Mesenchymal stem cell (in vitro differentiated cells and primary cell): ENCODE data around the gene C16orf95.

Experiments used
- DNase-seq: peaks from one replicate; pipeline ENCODE4 v3.0.0-alpha.2; 2013
- H2AFZ ChIP-seq: one replicate; pipeline ENCODE4 v1.6.1; 2013; ENCODE audit warnings: low read depth, mild to moderate bottlenecking, control low read depth, inconsistent platforms, low read length, moderate library complexity
- H2AK5ac ChIP-seq: 2 replicates; pipeline ENCODE4 v1.6.1; 2013; ENCODE audit warnings: low read length, moderate library complexity, mild to moderate bottlenecking, inconsistent platforms; ENCODE audit not compliant: severe bottlenecking
- H2BK120ac ChIP-seq: one replicate; pipeline ENCODE4 v1.6.1; 2013; ENCODE audit warnings: low read depth, mild to moderate bottlenecking, inconsistent platforms, low read length, moderate library complexity
- H2BK12ac ChIP-seq, 2 experiments: one replicate each; pipeline ENCODE4 v1.6.1; 2013; ENCODE audit warnings: inconsistent platforms in 2 of 2, low read length in 2 of 2, mild to moderate bottlenecking in 2 of 2, moderate library complexity in 2 of 2, control low read depth in 1 of 2
- H2BK15ac ChIP-seq: one replicate; pipeline ENCODE4 v1.6.1; 2013; ENCODE audit warnings: mild to moderate bottlenecking, low read depth, inconsistent platforms; ENCODE audit not compliant: poor library complexity, severe bottlenecking
- H2BK5ac ChIP-seq: 2 replicates; pipeline ENCODE4 v1.6.1; 2013; ENCODE audit warnings: low read depth, mild to moderate bottlenecking, low read length, control low read depth, inconsistent platforms; ENCODE audit not compliant: poor library complexity, severe bottlenecking
- H3K14ac ChIP-seq, 2 experiments: one replicate each; pipeline ENCODE4 v1.6.1; 2013; ENCODE audit warnings: inconsistent platforms in 2 of 2, low read length in 2 of 2, control low read depth in 1 of 2, mild to moderate bottlenecking in 1 of 2, moderate library complexity in 1 of 2
- H3K18ac ChIP-seq, 2 experiments: one replicate each; pipeline ENCODE4 v1.6.1; 2013; ENCODE audit warnings: inconsistent platforms in 2 of 2, low read length in 2 of 2, control low read depth in 1 of 2, low read depth in 1 of 2, mild to moderate bottlenecking in 1 of 2
- H3K23ac ChIP-seq, 2 experiments: one replicate each; pipeline ENCODE4 v1.6.1; 2013; ENCODE audit warnings: inconsistent platforms in 2 of 2, low read length in 2 of 2, mild to moderate bottlenecking in 2 of 2, moderate library complexity in 2 of 2, control low read depth in 1 of 2
- H3K27ac ChIP-seq: 2 replicates; pipeline ENCODE4 v1.5.1; 2013; ENCODE audit warnings: mild to moderate bottlenecking, moderate library complexity, low read length, control low read depth, inconsistent platforms; ENCODE audit not compliant: poor library complexity, severe bottlenecking
- H3K27me3 ChIP-seq, 2 experiments: 2 replicates each; pipeline versions ENCODE4 v1.6.1 to v1.7.0; 2013; ENCODE audit warnings: low read length in 2 of 2, mild to moderate bottlenecking in 2 of 2, moderate library complexity in 2 of 2, control low read depth in 1 of 2, inconsistent platforms in 1 of 2; ENCODE audit not compliant: control insufficient read depth in 1 of 2, insufficient read depth in 1 of 2
- H3K36me3 ChIP-seq, 2 experiments: 2 replicates each; pipeline versions ENCODE4 v1.6.1 to v1.7.0; 2013; ENCODE audit warnings: low read length in 2 of 2, control low read depth in 1 of 2, inconsistent platforms in 1 of 2, low read depth in 1 of 2, mild to moderate bottlenecking in 1 of 2; ENCODE audit not compliant: insufficient read depth in 2 of 2, control insufficient read depth in 1 of 2
- H3K4ac ChIP-seq, 2 experiments: one replicate each; pipeline ENCODE4 v1.6.1; 2013; ENCODE audit warnings: inconsistent platforms in 2 of 2, low read length in 2 of 2, mild to moderate bottlenecking in 2 of 2, moderate library complexity in 2 of 2, control low read depth in 1 of 2, low read depth in 1 of 2
- H3K4me1 ChIP-seq: 2 replicates; pipeline ENCODE4 v1.6.1; 2013; ENCODE audit warnings: low read depth, low read length, control low read depth; ENCODE audit not compliant: control insufficient read depth, insufficient read depth
- H3K4me2 ChIP-seq: 2 replicates; pipeline ENCODE4 v1.6.1; 2013; ENCODE audit warnings: low read length, mild to moderate bottlenecking, inconsistent platforms; ENCODE audit not compliant: poor library complexity, severe bottlenecking
- H3K4me3 ChIP-seq, 2 experiments: 2 replicates each; pipeline versions ENCODE4 v1.5.1 to v1.7.0; 2013; ENCODE audit warnings: low read length in 2 of 2, mild to moderate bottlenecking in 2 of 2, control low read depth in 1 of 2, low read depth in 1 of 2; ENCODE audit not compliant: insufficient read depth in 1 of 2
- H3K79me1 ChIP-seq: replicated peaks from 2 replicates; pipeline ENCODE4 v1.6.1; 2013; ENCODE audit warnings: mild to moderate bottlenecking, control low read depth, low read length, inconsistent platforms; ENCODE audit not compliant: poor library complexity, severe bottlenecking
- H3K9ac ChIP-seq: 2 replicates; pipeline ENCODE4 v1.7.0; 2013; ENCODE audit warnings: mild to moderate bottlenecking, low read length, moderate library complexity
- H3K9me3 ChIP-seq: 2 replicates; pipeline ENCODE4 v1.7.0; 2013; ENCODE audit warnings: mild to moderate bottlenecking, low read length; ENCODE audit not compliant: control insufficient read depth
- H4K8ac ChIP-seq: one replicate; pipeline ENCODE4 v1.6.1; 2013; ENCODE audit warnings: inconsistent platforms, mild to moderate bottlenecking, low read length, moderate library complexity
- H4K91ac ChIP-seq: one replicate; pipeline ENCODE4 v1.6.1; 2013; ENCODE audit warnings: mild to moderate bottlenecking, low read length, inconsistent platforms
- WGBS: methylation state at CpG from one replicate; pipeline ENCODE4 v1.1.7; 2013; ENCODE audit warnings: mixed read lengths; 5-methylcytosine and 5-hydroxymethylcytosine counted together

C16orf95 gene

DNA sequence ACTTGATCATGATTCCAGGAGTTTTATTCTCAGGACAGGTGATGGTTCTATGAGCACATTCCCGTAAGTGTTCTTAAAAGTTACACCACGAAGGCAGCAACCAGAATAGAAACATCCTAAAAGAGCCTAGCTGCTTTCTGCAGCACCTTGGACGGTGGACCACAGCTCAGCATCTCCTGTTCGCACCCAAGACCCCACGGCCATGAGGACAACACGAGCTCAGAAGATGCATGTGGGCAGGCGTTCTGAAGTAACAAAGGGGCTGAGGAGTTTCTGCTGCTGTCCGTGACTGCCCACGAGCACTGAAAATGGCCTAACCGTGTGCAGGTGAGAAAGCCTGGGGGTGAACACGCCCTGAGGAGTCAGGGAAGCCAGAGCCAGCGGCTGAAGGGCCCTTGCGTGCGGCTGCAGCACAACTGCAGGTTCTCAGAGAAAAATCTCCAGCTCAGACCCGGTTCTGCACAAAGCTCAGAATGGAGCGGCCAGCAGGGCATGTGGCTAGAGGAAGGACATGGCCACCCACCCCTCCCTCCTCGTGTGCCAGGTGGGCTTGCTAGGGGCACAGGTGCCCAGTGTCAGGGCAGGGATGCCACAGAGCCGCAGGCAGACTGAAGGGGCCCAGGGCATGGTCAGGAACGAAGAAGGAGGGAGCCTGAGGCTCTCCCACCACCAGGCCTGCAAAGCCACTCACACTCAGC, 10.8 kb upstream of the C16orf95 start:
- Histone ChIP-seq H4K91ac (peak overlapping the region; percentile 18), H3K36me3 (peaks cover 69 to 77% of the 10 kb centered on the region in 2 experiments), H3K4me2 (no peak overlapping the region), H2BK15ac (no peak overlapping the region), H4K8ac (no peak overlapping the region), H3K27me3 (no peaks in the 10 kb centered on the region), H3K18ac (no peak overlapping the region), H2BK12ac (no peak overlapping the region), H2AK5ac (no peak overlapping the region), H3K4me3 (no peak overlapping the region), H2BK120ac (no peak overlapping the region), H2AFZ (no peak overlapping the region), H3K79me1 (peaks cover 52% of the 10 kb centered on the region), H3K9ac (no peak overlapping the region), H3K4ac (no peak overlapping the region), H3K9me3 (no peaks in the 10 kb centered on the region), H3K14ac (no peak overlapping the region), H3K4me1 (peaks cover 18% of the 10 kb centered on the region), H2BK5ac (no peak overlapping the region), H3K23ac (no peak overlapping the region), H3K27ac (no peak overlapping the region)
- 92% methylated on average over 19 of the region's 19 CpGs for WGBS
- no peak for DNase-seq

- no peak overlapping the region for H3K4me2 ChIP-seq
- H2BK5ac ChIP-seq: no peak overlapping the region
- 86% methylated on average over 10 of the region's 11 CpGs for WGBS
These were observed 9.0 kb upstream of the C16orf95 start for GRCh38 chr16:87326151-87326571.

DNA sequence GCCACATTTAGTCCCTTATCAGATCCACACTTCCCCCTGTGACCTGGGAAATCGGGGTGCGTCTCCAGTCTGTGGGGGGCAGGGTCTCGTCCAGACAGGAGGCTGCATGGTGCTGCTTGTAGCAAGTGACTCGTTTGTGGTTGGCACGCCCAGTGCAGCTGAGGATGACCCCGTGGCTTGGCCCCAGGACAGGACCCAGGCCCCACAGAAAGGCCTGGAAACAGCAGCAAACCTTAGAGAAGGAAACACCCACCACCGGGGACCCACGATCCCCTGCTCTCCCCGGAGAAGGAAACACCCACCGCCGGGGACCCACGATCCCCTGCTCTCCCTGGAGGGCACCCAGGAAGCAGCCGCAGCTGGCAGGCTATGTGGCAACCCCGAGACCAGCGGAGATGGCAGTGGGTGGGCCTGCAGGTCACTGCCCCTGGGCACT, 8.2 kb upstream of the C16orf95 start:
- Histone ChIP-seq H2AK5ac (no peak overlapping the region), H2AFZ (no peak overlapping the region), H3K27ac (no peak overlapping the region), H3K36me3 (peaks cover 60 to 66% of the 10 kb centered on the region in 2 experiments), H3K23ac (no peak overlapping the region), H3K4me2 (no peak overlapping the region), H2BK5ac (no peak overlapping the region), H3K4ac (no peak overlapping the region), H2BK120ac (no peak overlapping the region), H3K79me1 (peaks cover 41% of the 10 kb centered on the region), H4K91ac (no peak overlapping the region), H3K4me1 (peaks cover 16% of the 10 kb centered on the region), H4K8ac (no peak overlapping the region), H3K14ac (no peak overlapping the region), H2BK15ac (no peak overlapping the region), H3K18ac (no peak overlapping the region), H3K27me3 (no peaks in the 10 kb centered on the region), H2BK12ac (no peak overlapping the region), H3K4me3 (no peak overlapping the region), H3K9me3 (no peaks in the 10 kb centered on the region), H3K9ac (no peak overlapping the region)
- no peak for DNase-seq
- WGBS: 73% methylated on average over 15 of the region's 15 CpGs

More at GRCh38 chr16:87326151-87326571, 9.0 kb upstream of the C16orf95 start:
- Histone ChIP-seq H2BK120ac (no peak overlapping the region), H3K4me1 (peaks cover 16% of the 10 kb centered on the region), H2AFZ (no peak overlapping the region), H4K8ac (no peak overlapping the region), H3K23ac (no peak overlapping the region), H3K9ac (no peak overlapping the region), H3K14ac (no peak overlapping the region), H3K18ac (no peak overlapping the region), H2BK12ac (no peak overlapping the region), H3K27ac (no peak overlapping the region), H3K36me3 (peaks cover 62 to 73% of the 10 kb centered on the region in 2 experiments), H3K27me3 (no peaks in the 10 kb centered on the region), H4K91ac (peak overlapping the region; percentile 9), H3K4ac (no peak overlapping the region), H3K9me3 (no peaks in the 10 kb centered on the region), H3K79me1 (peaks cover 48% of the 10 kb centered on the region), H2AK5ac (no peak overlapping the region), H3K4me3 (no peak overlapping the region), H2BK15ac (no peak overlapping the region)
- DNase-seq: peak; percentile 48

DNA sequence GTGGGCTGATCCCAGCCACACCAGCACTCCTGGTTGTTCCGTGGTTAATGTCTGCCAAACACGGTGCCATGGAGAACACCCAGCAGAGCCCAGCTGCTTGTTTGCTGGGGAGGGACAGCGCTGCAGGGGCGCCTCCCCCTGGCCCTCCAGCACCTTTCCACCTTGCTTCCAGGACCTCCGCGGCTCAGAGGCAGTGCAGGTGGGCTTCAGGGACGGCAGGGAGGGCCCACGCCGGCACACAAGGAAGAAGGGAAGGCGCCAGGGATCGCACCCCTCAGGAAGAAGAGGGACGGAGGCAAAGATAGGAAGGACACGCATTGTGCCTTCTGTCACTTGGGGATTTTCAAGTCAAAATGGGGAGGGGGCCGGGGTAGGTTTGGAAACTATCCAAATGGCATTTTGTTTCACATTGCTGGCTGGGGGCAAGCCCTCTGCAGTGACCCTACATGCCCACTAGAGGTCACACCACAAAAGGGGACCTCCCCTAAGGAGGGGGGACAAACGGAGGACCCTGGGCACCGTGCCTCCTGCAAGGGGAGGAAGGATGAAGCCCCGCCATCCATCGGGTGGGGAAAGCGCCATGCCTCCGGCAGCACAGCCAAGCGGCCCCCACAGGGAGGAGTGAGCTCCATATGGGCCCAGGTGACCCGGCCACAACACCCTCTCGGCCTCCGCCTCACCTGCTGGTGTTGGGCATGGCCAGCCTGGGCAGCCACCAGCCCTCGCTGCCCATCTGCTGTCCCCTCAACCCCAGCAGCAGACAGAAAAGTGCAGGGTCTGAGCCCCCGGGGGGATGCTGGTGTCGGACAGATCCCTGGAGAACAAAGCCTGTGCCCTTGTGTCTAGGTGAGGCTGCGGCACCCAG, 7.5 kb upstream of the C16orf95 start:
- Histone ChIP-seq H2AFZ (no peak overlapping the region), H3K14ac (peak overlapping the region in 1 of 2 experiments; percentile 12), H3K27ac (no peak overlapping the region), H2BK15ac (no peak overlapping the region), H3K18ac (no peak overlapping the region), H3K27me3 (no peaks in the 10 kb centered on the region), H4K91ac (peak overlapping the region; percentile 8), H3K4me3 (no peak overlapping the region), H3K4ac (peak overlapping the region in 1 of 2 experiments; percentile 62), H3K9me3 (no peaks in the 10 kb centered on the region), H2AK5ac (no peak overlapping the region), H3K9ac (peak overlapping the region; percentile 32), H3K36me3 (peaks cover 55 to 64% of the 10 kb centered on the region in 2 experiments), H3K79me1 (peaks cover 39% of the 10 kb centered on the region), H2BK12ac (peak overlapping the region in 1 of 2 experiments; percentile 51), H3K4me1 (peaks cover 18% of the 10 kb centered on the region), H3K4me2 (no peak overlapping the region), H3K23ac (peak overlapping the region in 1 of 2 experiments; percentile 23), H2BK120ac (no peak overlapping the region), H4K8ac (peak overlapping the region; percentile 55), H2BK5ac (no peak overlapping the region)
- peak; percentile 34 for DNase-seq
- 65% methylated on average over 28 of the region's 28 CpGs for WGBS
